Left lobe of liver (tissue), 2 donors: Measurements from ENCODE around the gene THAP8. TPM values are rescaled to one million over a fixed set of nuclear protein-coding genes. Genes with fewer than 3 reads are reported as not detected.

Experiments
- ATAC-seq: fragments of 200-7000 bp; cut with Tn5 transposase; one replicate; pipeline ENCODE4 v1.9.1; 2020; ENCODE audit warnings: mild to moderate bottlenecking, moderate library complexity
- DNase-seq: peaks from one replicate; pipeline ENCODE4 v3.0.0-alpha.2; 2020; ENCODE audit warnings: low spot score
- total RNA-seq: library from RNA; stranded (reverse); gene quantifications from one replicate; pipeline ENCODE4 v1.2.1, GENCODE V29; 2021
- donor health status: DM: no; HTN: no; CAD: no; lungs with moderate emphysema.
- donor health status: DM: no; HTN: yes; CAD: no.

The THAP8 gene
- total RNA-seq, 1 donor from 2014 or later = 2.2 TPM

DNA sequence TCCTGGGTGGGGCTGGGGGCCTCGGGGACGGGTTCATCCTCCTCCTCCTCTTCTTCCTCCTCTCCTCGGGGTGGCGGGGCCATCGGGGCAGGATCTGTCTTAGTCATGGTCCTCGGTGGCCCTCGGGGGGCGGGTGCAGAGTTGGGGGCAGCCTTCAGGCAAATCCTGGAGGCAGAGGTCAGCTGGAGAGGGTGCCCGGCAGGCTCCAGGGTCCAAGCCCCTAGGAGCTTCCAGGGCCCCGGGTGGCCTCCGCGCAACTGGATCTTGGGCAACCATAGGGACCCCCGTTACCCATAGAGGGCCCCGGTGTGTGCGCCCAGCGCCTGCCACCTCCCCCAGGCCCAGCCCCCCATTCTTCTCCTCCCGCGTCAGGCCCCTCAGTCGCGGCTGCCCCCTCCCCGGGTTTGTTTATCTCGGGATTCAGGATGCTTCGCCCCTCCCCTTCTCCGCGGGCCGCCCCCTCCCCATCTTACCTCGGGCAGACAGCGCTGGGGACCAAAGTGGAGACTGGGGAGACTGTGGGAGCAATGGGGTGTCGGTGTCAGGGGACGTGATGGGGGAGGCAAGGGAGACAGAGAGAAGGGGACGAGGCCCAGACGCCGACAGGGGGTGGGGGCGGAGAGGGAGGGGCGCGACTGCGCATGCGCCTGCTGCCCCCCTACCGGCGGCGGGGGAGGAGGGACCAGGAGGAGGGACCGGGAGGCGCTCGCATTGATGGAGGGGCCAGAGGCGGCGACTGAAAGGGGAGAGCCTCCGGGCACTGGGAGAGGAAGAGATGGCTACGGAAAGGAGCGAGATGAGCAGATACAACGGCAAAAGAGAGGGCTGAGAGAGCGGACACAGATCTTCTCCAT is 21.6 kb downstream of the THAP8 start, which contains the start of gene CLIP3:
Gene CLIP3, minus strand, starts transcription at position 623 of the 854 bp plus-strand sequence. Its CDS starts 516 bp downstream, at position 107.
- DNase-seq (no peak), ATAC-seq (peak; percentile 24)

DNA sequence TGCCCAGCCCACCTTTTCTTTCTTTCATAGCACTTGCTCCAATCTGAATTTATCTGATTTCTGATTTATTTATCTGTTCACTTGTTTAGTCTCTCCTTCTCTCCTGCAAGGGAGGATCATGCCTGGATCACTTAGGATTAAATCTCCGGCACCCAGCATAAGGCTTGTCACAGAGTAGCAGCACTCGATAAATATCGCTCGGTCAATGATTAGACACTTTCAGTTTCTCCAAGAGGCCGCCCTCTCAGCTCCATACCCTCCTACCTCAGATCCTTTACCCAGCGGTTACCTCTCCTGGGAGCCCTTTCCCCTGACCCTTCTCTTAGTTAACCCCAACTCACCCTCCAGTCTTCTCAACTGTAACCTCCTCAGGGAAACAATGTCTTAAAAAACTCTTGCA is 22.8 kb downstream of the THAP8 start:
- peak; percentile 71 for ATAC-seq
- DNase-seq = no peak

DNA sequence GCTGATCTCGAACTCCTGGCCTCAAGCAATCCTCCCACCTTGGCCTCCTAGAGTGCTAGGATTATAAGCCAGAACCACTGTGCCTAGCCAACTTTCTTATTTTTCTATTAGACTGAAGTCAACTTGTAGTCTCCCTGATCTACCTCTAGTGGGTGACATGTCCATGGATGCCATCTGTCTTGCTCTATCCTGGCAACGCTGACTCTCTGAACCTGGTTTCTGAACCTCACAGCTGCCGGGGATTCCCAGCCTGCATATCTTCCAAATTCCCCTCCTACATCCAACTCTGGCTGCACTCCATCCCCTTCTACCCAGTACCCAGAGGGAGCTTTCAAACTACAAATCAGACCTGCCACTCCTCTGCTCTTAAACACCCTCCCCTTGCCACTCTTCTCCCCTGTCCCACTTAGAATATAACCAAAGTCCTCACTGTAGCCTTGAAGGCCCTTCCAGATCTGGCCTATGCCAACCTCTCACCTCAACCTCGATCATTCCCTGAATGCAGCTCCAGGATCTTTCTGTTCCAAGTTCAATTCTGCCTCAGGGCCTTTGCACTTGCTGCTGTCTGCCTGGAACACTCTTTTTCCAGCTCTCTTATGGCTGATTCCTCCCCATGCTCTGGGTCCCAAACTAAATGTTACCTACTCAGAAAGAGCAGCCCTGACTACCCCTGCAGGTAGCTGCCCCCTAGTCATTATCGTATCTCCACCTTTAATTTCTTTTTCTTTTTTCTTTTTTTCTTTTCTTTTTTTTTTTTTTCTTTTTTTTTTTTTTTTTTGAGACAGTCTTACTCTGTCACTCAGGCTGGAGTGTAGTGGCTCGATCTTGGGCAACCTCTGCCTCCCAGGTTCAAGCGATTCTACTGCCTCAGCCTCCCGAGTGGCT is 23.6 kb downstream of the THAP8 start:
- ATAC-seq (peak; percentile 71), DNase-seq (no peak)

DNA sequence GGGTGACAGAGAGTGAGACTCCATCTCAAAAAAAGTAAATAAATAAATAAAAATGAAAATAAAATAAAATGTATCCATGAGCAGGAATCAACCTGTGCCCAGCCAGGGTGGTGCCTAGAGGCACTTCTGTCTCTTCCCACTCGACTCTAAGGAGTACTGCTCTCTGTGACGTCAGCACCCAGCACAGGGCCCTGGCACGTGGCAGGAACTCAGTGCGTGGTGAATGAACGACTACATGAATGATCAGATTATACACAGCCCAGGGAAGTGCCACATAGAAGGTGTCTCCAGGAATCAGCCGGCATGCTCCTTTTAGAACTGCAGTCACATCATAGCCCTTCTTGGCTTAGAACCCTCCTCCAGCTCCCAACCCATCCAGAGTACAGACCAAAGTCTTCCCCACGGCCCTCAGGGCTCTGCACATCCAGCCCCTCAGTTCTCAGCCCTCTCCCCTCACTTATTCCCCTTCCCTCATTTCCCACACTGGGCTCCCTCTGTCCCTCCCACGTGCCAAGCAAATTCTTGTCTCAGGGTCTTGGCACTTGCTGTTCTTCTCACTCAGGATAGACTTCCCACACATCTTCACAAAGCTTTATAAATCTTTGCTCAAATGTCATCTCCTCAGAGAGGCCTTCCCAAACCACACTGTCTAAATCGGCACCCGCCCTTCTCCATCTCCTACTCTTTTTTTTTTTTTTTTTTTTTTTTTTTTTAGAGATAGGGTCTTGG is 25.6 kb downstream of the THAP8 start:
- DNase-seq = no peak
- ATAC-seq = no peak

DNA sequence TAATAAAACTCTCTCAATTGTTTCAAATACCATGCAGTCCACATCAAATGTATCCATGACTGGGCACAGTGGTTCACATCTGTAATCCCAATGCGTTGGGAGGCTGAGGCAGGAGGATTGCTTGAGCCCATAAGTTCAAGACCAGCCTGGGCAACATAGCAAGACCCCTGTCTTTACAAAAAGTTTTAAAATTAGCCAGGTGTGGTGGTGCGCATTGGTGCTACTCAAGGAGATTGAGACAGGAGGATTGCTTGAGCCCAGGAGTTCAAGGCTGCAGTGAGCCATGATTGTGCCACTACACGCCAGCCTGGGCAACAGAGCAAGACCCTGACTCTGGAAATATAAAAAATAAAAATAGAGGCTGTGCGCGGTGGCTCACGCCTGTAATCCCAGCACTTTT is 26.4 kb downstream of the THAP8 start:
- DNase-seq (no peak), ATAC-seq (no peak)

DNA sequence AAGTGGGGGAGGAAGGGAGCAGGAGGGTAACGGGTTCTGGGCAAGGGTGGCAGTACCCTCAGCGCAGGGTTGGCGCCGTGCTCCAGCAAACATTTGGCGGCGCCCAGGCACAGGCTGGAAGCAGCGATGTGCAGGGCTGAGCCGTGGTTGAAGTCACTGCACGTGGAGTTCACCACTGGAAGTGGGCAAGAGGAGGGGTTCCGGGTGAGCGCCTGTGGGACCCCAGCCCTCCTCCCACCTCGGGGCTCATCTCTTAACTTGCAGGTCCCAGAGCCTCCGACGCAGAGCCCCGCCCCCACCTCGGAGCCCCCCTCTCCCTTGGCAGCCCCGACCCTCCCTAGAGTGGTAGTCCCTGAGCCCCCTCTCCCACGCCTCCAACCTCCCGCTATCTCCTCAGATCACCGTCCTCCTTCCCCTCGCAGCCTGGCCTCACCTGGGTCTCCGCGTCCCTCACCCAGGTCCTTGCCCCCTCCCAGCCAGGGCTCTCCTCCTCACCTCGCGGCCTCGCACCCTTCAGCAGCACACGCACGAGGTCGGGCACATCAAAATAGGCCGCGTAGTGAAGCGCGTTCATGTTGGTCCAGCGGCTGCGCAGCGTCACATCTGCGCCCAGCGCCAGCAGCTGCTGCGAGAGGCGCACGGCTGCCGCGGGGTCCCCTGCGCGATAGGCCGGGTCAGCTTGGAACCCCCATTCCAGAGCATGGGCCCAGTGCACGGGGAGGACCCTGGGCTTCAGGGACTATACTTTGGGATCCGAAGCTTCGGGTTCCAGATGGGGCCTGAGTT is 27.8 kb downstream of the THAP8 start:
- no peak for ATAC-seq
- no peak for DNase-seq

DNA sequence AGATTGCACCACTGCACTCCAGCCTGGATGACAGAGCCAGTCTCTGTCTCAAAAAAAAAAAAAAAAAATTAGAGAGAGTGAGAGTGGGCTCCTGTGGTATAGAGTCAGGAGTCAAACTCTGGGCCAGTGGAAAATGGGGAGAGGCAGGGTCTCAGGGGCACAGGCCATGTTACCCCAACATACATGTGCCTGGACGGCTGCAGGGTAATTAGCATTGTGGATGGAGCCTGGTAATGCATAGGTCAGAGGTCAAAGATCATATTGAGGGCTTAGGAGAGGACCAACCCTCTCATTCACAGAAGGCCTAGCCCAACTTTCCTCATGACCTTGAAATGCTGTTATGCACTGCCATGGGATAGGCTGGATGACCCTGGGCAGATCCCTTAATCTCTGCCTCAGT is 28.5 kb downstream of the THAP8 start:
- no peak for DNase-seq

DNA sequence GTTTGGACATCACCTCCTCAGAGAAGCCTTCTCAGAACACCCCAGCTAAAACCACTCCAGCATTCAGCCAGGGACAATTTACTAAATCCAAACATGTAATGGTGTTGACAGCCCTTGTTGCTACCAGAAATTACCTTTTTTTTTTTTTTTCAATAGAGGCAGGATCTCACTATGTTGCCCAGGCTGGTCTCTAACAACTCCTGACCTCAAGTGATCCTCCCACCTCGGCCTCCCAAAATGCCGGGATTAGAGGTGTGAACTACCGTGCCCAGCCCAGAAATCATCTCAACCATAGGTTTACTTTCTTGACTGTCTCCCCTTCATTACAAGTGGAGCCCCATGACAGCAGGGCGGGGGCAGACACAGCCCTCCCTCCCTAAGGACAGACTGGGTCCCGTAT is 30.7 kb downstream of the THAP8 start:
- no peak for ATAC-seq
- no peak for DNase-seq

More for the DNA sequence above, 28.5 kb downstream of the THAP8 start:
- no peak for ATAC-seq

DNA sequence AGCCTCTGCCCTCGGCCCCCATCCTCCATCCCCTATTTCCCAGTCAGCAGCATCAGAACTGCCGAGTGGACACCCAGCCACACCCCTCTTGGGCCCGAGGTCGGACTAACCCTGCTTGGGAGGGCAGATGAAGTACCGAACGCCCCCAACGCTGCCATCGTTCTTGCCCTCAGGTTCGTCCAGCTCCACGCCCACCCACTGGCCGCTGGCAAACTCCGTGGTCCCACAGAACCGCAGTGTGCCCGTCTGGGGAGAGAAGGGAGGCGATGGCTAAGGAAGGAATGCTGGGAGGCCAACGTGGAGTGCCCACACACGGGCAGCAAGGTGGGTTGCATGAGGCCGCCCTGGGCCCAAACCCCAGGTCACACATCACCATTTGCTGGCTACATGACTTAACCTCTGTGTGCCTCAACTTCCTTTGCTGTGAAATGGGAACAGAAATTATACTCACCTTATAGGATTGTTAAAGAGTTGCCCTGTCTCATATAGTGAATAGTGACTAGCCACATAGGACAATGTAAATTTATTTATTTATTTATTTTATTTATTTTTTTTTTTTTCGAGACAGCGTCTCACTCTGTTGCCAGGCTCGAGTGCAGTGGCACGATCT is 34.9 kb downstream of the THAP8 start:
- ATAC-seq (no peak), DNase-seq (no peak)

DNA sequence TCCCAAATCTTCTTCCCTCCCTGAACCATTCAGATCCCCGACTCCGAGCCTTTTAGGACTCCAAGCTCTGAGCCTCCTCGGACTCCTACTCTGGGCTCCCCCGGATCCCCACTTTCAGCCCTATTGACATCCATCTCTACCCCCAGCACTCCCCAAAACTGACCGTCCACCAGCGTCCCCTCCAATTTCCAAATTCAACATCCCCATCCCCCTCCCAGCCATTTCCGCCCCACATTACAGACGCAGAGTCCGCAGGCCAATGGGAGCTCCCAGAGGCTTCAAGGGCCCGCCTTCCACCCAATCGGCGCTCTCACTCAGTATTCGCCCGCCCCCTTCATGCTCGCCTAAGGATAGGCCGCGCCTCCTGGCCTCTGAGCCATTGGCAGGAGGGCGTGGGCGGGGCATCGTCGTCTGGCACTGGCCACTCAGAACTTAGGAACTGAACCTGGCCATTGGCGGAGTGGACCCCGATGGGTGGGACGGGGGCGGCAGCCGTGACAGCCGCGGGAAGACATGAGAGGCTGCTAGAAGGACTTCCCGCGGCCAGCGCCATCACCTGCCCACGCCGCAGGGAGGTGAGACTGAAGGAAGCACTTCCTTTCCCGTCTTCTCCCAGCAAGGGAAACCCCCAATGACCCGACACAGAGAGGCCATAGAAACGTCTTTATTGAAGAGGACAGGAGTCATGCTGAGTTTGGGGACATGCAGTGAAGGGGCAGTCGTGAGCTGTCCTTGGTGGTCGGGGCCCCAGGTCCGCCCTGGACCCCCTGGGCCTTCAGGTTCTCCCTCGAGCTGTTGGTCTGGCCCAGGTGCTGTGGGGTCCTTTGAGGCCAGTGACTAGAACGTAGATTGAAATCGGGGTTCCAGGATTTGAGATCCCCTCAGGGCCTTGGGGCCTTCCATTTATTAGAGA is 39.8 kb downstream of the THAP8 start, which contains the start of gene ALKBH6:
Gene ALKBH6, minus strand, starts transcription at position 202 of the 913 bp plus-strand sequence. CDS start 816 bp downstream, outside the sequence.
- peak; percentile 99 for DNase-seq
- ATAC-seq = peak; percentile 94

DNA sequence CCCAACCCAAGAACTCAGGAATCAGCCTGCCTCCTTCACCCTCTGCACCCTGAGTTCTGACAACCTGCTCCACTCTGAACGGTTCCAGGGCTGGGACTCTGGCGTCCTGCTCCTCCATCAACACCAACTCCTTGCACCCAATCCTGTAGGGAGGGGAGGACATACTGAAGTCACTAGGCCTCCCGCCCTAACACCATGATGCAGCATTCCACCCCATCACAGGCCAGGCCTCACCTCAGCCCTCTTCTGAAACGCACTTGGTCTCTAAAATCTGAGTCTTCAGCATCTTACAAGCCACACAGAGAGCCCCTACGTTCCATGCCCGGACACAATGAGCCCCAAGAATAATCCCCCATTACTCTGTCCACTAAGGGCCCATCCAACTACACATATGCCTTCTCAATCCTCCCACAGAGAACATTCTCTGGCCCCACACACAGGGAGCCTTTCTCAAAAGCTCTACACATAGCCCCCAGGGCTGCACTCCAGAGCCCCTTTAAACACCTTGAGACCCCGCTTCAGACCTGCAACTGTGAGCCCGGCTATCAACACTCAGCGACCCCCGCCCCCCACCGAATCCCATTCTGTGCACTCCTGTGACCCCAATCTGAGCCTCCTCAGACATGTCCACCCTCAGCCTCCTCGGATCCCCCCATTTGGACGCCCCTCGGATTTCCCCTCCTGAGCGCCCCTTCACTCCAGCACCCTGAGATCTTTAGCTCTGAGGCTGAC is 40.6 kb downstream of the THAP8 start:
- no peak for DNase-seq
- no peak for ATAC-seq

DNA sequence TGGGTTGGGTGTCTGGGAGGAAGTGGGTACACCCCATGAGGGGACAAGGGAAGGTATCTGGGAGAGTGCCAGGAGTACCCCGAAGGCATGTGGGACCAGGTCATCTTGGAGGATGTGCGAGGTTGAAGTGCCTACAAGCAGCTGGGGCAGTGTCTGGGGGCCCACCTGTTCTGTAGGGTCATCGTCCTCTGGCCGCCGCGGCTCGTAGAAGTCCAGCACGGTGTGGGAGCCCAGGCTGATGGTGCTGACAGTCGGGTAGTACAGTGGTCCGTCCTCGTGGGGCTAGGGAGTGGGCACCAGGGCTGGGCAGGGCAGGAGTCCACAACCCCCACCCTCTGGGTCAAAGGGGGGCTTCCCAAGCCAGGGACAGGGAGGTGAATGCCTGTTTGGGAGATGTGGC is 43.7 kb downstream of the THAP8 start:
- no peak for DNase-seq

DNA sequence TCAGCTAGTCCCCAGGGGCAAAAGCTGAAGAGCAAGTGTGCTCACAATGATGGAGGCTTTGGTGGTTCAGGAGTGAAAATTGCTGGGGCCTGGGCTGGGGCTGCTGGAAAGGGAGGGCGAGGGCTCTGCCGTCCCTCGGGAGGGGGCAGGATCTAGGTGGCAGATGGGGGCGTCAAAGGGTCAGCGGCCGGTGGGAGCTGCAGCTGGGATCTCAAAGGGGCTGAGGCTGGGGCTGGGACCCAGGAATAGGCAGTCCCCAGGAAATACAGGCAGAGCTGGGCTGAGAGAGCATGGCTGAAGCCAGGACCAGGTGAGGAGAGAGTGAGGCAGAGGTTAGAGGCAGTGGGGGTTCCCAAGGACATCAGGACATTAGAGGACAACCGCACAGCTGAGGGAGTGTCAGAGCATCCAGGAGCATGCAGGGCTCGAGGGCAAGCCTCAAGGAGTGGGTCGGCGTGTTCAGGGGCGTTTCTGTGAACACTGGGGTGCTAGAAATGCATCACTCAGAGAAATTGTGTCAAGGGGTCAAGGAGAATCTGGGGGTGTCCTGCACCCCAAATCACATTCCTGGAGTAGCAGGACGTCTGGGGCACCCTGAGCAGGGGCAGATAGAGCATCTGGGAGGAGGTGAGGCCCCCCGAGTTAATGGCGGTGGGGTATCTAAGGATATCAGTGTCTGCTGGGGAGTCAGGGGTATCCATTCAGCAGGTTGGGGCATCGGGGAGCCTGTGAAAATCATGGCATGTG is 44.3 kb downstream of the THAP8 start:
- DNase-seq (no peak), ATAC-seq (no peak)

More for the DNA sequence above, 43.7 kb downstream of the THAP8 start:
- ATAC-seq = no peak

DNA sequence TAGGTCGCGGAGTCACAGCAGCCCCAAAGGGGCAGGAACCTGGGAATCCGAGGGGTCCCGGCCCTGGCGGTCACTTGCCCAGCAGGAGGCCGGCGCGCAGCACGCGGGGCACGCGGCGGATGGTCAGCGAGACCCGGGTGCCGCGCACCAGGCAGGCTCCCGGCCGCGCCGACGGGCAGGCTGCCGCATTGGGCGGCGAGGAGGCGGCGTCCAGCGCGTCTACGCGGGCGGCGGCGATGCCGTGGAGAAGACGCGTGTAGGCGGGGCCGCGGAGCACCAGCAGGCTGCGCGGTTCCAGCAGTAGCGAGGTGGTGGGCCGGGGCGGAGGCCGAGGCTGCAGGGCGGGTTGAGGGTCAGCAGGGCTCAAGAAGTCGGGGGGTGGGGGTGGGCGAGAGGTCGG is 44.9 kb downstream of the THAP8 start:
- DNase-seq (peak; percentile 76), ATAC-seq (peak; percentile 67)

DNA sequence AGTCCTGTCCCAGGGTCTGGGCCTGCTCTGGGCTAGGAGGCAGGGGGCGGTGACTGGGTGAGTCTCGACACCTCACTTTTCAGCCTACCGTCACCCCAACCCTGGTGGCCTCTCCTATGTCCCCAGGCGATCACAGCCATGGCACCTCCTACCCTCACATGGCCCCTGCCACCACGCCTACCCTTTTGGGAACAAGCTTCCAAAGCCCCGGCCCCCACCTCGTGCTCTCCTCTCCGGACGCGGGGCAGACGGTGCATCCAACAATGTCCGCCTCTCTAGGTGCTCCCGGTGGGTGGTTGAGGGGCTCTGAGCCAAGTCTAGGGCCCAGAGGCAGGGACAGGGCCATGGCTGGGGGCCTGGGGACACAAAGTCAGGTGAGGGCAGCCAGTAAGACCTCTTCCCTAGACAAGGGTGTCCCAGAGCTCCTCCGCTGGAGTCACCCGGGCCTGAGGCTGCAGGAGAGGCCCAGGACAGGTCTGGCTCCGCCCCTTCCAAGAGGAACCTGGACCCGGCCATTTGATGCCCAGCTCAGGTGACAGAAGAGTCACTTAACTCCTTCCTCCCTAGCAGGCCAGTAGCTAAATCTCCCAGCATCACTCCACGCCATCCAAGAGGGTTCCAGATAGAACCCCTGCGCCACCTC is 45.6 kb downstream of the THAP8 start, which contains the start of gene SYNE4:
Gene SYNE4, minus strand, starts transcription at position 478 of the 643 bp plus-strand sequence. Its CDS starts 132 bp downstream, at position 346.
- peak; percentile 88 for ATAC-seq
- peak; percentile 88 for DNase-seq

DNA sequence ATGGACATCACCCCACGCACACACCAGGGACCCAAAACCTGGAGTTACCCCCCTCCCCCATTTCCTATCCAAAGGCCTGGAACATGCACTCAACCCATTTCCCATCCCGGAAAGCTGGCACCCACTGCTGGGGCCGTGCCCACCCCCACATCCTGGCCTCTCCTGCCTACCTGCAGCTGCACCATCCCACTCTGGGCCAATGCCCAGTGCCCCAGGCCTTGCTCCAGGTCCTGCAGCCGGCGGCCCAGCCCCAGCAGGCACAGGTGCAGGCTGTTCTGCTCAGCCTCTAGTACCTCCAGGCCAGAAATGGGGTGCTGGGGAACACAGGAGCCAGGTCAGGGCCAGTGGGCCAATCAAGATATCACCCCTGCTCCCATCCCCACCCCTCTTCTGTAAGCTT is 47.1 kb downstream of the THAP8 start:
- ATAC-seq = peak; percentile 20
- peak; percentile 61 for DNase-seq
